NCI-H2227 (cell line): ENCODE results near the gene C22orf15.
A peak's percentile ranks its signal among the peaks of the same experiment; 100 is the strongest.

Experiments
- DNase-seq: peaks from one replicate; lab custom pipeline; 2025; ENCODE audit not compliant: unreplicated experiment; lab: John Stamatoyannopoulos, UW

C22orf15 gene

DNA sequence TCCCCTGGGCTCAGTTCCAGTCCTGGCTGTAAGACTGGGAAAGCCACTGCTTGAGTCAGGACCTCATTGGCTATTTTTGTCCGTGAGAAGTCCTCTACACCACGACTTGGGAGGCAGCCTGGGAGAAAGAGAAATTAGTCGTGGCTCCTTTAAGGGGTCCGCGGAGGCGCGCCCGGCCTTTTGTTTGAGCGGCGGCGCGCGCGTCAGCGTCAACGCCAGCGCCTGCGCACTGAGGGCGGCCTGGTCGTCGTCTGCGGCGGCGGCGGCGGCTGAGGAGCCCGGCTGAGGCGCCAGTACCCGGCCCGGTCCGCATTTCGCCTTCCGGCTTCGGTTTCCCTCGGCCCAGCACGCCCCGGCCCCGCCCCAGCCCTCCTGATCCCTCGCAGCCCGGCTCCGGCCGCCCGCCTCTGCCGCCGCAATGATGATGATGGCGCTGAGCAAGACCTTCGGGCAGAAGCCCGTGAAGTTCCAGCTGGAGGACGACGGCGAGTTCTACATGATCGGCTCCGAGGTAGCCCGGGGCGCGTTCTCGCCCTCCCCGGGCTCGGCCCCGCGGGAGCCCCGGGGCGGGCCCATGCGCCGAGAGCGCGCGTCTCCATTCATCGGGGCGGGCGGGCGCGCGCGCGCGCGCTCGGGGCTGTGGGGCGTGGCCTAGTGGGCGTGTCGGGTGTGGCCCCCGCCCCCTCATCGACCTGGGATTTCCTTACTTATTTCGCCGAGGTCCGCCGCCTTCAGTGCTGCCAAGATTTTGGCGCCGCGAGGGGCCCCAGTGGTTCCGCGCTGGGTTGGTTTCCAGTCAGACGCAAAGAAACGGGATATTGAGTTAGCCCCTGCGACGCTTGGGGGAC, 24.2 kb downstream of the C22orf15 start, which contains the start of gene SMARCB1:
Gene SMARCB1 (plus strand): TSS at position 215 of the 848 bp plus-strand sequence. CDS start 204 bp downstream, at position 419.
- DNase-seq: peak; percentile 91

DNA sequence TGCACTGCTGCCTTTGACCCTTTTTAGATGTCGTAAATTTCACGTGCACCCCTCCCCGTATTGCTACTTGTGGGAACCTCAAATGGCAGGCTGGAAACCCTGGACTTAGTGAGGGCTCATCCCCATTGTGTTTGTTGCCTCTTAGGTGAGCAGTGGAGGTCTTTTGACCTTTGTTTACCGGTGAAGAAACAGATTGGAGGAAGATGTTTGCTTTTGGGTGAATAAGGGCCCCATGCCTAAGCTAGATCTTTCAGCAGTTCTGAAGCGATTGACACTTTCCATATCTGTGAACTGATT, 24.8 kb downstream of the C22orf15 start:
- DNase-seq: no peak

DNA sequence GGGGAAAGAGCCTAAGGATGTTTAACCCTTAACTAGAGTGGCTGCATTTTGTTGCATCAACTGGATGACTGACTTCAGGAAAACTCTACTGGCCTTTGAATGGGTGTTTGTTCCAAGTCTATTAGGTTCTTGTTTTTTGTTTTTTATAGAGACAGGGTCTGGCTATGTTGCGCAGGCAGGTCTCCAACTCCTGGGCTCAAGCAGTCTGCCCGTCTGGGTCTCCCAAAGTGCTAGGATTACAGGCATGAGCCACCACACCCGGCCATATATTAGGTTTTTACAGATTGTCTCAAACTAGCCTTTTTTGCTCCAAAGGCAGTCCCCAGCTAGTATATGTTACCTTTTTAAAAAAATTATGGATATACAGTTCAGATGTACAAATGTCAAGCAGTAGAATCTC, 25.1 kb downstream of the C22orf15 start:
- DNase-seq: no peak

DNA sequence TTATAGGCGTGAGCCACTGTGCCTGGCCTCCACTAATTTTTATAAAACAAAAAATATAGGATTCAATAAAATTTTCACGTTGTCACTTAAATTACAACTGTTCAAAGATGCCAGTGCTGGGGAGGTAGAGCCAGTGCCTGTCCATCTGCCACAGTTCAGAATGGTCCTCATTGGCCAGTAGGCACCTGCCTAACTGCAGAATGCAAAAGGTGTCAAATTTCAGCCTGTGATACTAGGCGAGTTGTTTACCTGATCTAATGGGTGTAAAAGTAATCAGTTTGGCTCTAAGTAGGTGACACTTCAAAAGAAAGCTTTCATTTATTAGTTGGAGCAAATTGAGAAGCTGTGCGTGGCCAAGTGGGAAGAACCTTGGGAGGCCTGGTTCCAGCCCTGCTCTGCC, 26.3 kb downstream of the C22orf15 start:
- DNase-seq: no peak

DNA sequence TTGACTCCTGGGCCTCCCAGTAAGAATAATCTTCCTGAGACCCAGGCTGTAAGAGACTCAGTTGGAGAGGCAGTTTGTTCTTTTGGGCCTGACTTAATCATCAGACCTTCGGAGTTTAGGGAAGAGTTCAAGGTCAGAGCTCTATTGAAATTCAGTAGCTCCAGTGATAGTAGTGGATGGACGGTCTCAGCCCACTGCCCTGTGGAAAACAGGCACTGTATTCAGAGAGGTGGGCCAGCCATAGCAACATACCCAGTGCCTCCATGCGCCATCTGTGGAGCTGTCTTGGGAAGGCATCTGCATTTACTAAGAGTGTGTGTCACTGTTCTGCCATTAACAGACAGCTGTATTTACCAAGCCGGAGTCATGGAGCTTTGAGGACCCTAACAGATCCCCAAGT, 26.8 kb downstream of the C22orf15 start:
- peak; percentile 39 for DNase-seq

DNA sequence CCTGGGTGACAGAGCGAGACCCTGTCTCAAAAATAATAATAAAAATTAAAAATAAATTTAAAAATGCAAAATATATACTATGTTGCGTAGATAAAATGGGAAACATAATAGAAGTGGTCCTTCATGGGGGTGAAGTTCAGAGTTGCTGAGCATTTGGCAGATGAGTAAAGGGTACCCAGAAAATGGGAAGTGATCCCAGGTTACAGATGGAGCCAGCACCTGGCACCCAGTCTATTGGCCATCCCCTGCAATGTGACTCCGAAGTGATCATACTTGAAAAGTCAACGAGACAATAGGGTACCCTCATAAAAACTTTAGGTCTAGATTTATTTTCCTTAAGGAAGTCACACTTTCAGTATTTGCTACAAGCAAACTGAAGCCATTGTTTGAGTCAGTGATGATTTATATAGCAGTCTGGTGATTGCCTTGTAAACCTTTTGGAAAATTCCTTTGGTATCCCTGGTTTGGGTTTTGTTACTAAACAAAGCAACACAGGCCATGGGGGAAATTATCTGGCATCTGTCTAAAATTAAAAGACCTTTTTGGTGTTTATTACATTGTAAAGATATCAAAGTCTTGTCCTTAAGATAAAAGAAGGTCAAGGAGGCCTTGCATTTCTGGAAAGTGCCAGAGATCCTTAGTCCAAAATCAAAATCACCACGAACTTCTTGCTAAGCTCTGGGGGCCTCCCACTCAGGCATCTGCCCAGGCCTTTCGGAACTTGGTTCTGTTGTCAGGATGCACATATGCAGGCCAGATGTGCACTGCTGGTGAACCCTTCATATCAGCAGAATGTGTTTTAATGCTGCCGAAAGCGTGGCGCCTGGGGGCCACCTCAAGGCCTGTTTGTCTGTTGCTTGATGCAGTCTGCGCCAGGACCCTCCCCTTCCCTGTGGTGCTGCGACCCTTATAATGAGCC, 28.3 kb downstream of the C22orf15 start:
- DNase-seq: no peak

DNA sequence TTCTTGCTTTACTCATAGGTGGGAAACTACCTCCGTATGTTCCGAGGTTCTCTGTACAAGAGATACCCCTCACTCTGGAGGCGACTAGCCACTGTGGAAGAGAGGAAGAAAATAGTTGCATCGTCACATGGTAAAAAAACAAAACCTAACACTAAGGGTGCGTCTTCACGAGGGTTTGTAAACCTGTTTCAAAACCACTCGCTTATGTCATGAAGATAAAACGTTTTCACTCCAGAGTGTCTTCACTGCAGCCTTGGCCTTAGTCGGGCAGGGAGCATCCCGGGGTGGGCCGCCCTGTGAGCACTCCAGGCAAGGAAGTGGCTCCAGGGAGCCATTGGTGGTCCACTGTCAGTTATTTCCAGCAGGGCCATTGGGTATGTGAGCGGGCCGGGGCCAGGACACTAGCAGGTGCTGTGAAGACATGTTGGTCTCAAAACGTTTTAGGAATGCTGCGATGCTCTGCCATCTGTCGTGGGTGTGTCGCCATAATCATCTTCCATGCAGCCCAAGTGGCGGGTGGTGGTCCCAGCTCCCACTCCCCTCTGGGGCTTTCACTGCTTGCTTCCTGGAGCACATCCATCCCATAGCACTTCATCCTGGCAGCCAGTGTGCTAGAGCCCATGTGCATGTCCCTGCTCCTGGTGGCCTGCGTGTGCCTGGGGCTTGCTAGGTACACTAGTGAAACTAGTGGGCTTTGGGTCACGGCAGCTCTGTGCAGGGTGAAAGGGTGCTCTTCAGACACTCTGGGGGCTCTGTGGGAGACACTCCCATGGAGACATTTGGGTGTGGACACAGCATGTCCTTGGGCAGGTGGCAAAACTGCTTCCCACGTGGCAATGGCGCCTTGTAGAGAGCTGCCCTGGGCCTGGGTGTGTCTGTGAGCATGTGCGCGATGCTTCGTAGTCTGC, 29.2 kb downstream of the C22orf15 start:
- no peak for DNase-seq

DNA sequence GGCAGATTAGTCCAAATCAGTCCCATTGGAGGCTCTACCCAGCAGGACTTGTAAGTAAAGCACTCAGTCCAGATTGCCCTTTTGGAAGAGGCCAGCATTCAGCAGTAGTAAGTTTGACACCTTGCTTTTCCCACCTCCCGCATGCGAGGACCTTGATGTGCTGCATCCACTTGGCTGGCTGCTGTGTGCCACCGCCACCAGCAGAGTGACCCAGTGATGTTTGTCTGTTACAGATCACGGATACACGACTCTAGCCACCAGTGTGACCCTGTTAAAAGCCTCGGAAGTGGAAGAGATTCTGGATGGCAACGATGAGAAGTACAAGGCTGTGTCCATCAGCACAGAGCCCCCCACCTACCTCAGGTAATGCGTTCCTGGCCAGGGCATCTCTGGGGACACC, 30.5 kb downstream of the C22orf15 start:
- DNase-seq: no peak

DNA sequence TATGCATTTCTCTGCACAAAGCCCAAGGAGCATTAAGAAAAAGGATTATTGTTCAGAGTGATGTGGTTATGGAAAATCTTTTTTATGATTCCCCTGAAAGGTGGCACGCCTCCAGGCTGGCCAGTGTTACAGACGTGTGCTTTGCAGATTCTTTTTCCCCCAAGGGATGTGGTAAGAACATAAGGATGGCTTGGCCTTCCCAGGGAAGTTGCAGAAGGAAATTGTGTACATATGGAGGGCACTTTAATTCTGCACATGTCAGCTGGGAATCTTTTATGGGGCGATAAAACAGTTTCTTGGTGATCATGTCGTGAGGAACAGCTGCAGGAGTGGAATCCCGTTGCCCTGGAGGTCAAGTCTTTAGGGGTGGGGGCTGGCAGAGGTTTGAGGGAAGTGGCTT, 33.7 kb downstream of the C22orf15 start:
- no peak for DNase-seq

DNA sequence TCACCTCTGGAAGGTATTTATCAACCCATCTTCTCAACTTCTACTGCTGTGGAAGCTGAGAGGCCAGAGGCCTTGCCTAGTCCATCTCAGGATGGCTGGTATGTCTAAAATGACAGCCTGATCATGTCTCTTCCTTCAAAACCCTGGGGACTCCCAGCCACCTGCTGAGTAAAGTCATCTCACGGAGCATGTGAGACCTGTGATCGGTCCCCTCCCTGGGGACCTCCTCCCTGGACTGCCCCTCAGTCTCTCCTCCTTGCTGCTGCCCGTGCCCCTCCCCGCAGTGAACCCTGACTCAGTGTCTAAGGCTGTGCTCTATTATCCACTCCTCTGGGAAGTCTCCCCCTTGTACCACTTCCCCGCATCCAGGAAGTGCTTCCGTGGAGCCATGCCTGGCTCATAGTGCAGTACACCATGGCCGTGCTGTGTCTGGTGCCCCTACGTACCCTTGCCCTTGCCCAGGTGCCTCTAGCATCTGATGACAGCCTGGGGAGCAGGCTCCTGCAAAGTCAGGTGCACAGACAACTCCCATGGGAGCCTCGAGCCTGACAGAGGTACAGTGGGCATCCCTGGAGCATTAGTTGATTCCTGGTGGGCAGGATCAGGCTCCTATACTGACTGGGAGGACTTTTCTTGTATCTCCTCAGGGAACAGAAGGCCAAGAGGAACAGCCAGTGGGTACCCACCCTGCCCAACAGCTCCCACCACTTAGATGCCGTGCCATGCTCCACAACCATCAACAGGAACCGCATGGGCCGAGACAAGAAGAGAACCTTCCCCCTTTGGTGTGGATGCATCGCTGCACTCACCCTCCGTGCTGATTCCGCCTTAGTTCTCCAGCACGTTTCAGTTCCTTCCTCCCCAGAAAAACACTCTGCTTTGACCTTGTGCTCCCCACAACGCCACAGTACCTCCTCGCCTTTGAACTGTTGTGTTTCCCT, 37.8 kb downstream of the C22orf15 start:
- no peak for DNase-seq

DNA sequence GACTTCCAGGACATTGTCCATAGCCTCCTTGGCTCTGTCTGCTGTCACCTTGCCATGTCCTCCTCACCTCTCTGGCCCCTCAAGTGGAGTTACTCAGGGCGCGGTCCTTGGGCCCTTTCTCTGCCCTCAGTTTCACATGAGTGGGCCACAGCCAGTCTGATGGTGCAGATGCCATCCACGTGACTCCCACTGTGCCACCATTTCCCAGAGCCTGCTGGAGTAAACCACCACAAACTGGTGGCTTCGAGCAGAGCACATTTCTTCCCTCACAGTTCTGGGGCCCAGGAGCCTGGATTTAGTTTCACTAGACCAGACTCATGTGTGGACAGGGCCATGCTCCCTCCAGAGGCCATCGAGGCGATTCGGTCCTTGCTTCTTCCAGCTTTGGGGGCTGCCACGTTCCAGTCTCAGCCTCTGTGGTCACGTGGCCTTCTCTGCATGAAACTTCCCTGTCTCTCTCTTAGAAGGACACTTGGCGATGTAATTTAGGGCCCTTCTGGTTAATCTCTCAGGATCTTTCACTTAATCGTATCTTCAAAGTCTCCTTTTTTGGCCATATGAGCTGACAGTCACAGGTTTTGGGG, 38.5 kb downstream of the C22orf15 start:
- no peak for DNase-seq

DNA sequence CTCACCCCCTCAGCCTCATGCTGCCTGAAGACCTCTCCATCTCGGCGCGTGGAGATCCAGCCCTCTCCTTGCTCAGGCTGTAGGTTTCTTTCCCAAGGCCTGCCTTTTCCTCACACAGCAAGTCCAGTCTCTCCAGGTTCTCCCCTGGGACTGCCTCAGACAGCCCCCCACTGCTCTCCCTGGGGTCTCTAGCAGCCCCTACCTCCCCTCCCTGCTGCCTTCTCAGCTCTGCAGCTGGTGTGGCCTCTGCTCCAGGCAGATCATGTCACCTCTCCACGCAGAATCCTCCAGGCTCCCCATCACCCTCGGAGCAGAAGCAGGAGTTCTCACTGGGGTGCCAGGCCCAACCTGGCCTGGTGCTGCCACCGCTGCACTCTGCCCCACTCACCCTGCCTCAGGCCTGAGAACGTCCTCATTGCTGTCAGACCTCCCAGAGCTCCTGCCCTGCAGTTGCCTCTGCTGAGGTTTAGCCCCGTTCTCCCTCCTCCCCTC, 39.1 kb downstream of the C22orf15 start:
- no peak for DNase-seq

DNA sequence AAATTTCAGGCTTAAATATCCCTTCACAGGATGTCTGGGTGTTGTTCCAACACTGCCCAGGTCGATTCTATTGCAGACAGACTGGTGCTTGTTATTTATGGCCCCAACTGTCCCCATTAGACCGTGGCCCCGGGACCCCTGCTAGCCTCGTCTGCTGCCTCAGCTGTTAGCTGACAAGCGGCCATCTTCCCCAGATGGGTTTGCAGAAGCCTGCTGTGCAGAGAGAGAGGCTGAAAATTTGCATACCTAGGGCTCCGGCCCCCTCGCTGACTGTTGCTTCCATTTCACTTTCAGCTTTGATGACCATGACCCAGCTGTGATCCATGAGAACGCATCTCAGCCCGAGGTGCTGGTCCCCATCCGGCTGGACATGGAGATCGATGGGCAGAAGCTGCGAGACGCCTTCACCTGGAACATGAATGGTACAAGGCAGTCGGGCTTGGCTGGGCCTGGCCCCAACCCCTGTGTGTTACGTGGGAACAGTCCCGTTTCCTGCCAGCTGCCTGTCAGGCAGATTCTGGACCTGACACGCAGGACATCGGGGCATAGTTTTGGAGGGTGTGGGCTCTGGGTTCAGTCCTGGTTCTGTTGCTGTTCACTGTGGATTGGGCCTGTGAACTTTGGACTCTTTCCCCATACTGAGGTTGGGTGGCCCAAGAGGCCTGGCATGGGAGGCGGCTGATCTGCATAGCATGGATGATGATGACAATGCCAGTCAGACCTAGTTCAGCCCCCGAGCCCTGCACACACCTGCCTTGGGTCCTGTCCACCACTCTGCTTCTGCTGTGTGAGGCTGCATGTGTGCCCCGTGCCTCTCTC, 40.4 kb downstream of the C22orf15 start:
- no peak for DNase-seq

DNA sequence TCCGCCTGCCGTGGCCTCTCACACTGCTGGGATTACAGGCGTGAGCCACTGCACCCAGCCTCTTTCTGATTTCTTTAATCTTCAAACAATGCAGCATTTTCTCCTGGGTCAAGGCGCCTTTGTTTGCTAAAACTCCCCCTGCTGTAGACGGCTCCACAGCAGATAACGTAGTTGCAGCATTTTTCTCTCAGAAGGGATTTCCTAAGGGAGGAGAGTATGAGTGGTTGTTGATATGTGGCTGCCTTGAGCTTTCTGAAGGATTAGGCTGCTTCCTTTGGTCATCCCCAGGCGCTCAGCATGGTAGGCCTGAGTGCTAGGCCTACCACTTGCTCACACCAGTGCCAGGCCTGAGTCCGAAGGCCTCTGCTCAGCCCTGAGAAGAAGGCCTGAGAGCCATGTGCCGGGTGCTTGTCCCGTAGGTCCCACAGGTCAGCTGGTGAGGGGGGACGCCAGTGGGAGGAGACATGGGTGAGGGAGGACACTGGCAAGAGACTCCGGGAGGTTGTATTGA, 42.0 kb downstream of the C22orf15 start:
- DNase-seq: no peak

DNA sequence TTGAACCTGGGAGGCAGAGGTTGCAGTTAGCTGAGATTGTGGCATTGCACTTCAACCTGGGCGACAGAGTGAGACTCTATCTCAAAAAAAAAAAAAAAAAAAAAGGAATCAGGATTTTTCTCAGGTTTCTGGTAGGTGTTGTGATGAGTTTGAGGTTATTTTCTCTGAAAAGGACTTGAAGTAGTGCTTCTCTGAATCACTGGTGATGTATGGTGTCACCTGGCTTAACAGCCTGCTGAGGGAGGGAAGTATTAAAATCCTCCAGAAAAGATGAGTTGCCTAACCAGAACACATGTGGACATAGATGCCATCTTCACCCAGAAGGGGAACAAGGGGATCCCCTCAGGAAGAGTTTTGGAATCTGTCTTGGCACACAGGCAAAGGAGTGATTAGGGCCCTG, 44.0 kb downstream of the C22orf15 start:
- no peak for DNase-seq

DNA sequence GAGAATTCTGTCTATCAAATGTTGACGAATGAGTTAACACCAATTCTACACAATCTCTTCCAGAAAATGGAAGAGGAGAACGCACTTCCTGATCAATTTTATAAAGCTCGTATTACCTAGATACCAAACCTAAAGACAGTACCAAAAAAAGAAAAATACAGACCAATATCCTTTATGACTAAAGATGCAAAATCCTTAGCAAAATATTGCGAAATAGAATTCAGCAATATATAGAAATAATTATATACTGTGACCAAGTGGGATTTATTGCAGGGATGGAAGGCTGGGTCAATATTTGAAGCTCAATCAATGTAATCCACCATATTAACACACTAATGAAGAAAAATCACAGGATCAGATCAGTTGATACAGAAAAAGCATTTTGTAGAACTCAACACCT, 49.6 kb downstream of the C22orf15 start:
- DNase-seq: no peak
